ENCODE results near the gene PDCD1.

- TF ChIP-seq, protein P1, sequence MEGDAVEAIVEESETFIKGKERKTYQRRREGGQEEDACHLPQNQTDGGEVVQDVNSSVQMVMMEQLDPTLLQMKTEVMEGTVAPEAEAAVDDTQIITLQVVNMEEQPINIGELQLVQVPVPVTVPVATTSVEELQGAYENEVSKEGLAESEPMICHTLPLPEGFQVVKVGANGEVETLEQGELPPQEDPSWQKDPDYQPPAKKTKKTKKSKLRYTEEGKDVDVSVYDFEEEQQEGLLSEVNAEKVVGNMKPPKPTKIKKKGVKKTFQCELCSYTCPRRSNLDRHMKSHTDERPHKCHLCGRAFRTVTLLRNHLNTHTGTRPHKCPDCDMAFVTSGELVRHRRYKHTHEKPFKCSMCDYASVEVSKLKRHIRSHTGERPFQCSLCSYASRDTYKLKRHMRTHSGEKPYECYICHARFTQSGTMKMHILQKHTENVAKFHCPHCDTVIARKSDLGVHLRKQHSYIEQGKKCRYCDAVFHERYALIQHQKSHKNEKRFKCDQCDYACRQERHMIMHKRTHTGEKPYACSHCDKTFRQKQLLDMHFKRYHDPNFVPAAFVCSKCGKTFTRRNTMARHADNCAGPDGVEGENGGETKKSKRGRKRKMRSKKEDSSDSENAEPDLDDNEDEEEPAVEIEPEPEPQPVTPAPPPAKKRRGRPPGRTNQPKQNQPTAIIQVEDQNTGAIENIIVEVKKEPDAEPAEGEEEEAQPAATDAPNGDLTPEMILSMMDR (IDR thresholded peaks at IDR 0.05; ENCODE audit: borderline replicate concordance, extremely low read depth, low read length, poor library complexity, severe bottlenecking) = no peak
- no peak for TF ChIP-seq EZH2 (IDR thresholded peaks at IDR 0.05; ENCODE audit: borderline replicate concordance, low read depth, low read length, severe bottlenecking)
These were observed 3.3 kb downstream of the PDCD1 start for GRCh38 chr2:241855245-241855887.
